Measurements from ENCODE around the gene EIF2D.
"Not testable (repeated sequence)": the region's sequence is repeated elsewhere in the genome, so short reads cannot be mapped to it uniquely, and the experiment has no call there.

EIF2D gene

GRCh38 chr1:206612129-206612876, at the start of gene EIF2D:
Gene EIF2D (minus strand): TSS chr1:206612465. CDS start chr1:206612342, 123 bp downstream.
- DNase-seq (ENCODE audit: low read depth in 3 of 3): peak; percentile 90 to 95 (median 95)

- DNase-seq (ENCODE audit: low read depth in 3 of 3): no peak
These were observed 49.0 kb upstream of the EIF2D start for GRCh38 chr1:206661161-206661820.

- no peak for DNase-seq (ENCODE audit: low read depth in 3 of 3)
These were observed 47.9 kb upstream of the EIF2D start for GRCh38 chr1:206660136-206660535.

- DNase-seq (ENCODE audit: low read depth in 3 of 3): no peak
These were observed 46.7 kb upstream of the EIF2D start for GRCh38 chr1:206658981-206659273.

- peak in 2 of 3 donors; percentile 33 to 37 for DNase-seq (ENCODE audit: low read depth in 3 of 3)
These were observed 46.2 kb upstream of the EIF2D start for GRCh38 chr1:206658264-206658980.

GRCh38 chr1:206657751-206658150, 45.5 kb upstream of the EIF2D start:
- DNase-seq (ENCODE audit: low read depth in 3 of 3): no peak

- DNase-seq (ENCODE audit: low read depth in 3 of 3): no peak
These were observed 44.7 kb upstream of the EIF2D start for GRCh38 chr1:206656936-206657335.

GRCh38 chr1:206655471-206655882, 43.2 kb upstream of the EIF2D start:
- no peak for DNase-seq (ENCODE audit: low read depth in 3 of 3)

GRCh38 chr1:206654828-206655227, 42.6 kb upstream of the EIF2D start:
- no peak for DNase-seq (ENCODE audit: low read depth in 3 of 3)

GRCh38 chr1:206653715-206654459, 41.6 kb upstream of the EIF2D start:
- DNase-seq (ENCODE audit: low read depth in 3 of 3): no peak

- DNase-seq (ENCODE audit: low read depth in 3 of 3): no peak
These were observed 40.0 kb upstream of the EIF2D start for GRCh38 chr1:206651958-206652890.

GRCh38 chr1:206651014-206651413, 38.7 kb upstream of the EIF2D start:
- DNase-seq (ENCODE audit: low read depth in 3 of 3): no peak

GRCh38 chr1:206649261-206649921, 37.1 kb upstream of the EIF2D start:
- DNase-seq (ENCODE audit: low read depth in 3 of 3): no peak

- no peak for DNase-seq (ENCODE audit: low read depth in 3 of 3)
These were observed 35.0 kb upstream of the EIF2D start for GRCh38 chr1:206647224-206647623.

- DNase-seq (ENCODE audit: low read depth in 3 of 3): no peak
These were observed 34.2 kb upstream of the EIF2D start for GRCh38 chr1:206646504-206646903.

- no peak for DNase-seq (ENCODE audit: low read depth in 3 of 3)
These were observed 30.9 kb upstream of the EIF2D start for GRCh38 chr1:206643118-206643698.

- not testable (repeated sequence) for DNase-seq (ENCODE audit: low read depth in 3 of 3)
These were observed 29.8 kb upstream of the EIF2D start for GRCh38 chr1:206642074-206642473.

GRCh38 chr1:206637605-206638004, 25.3 kb upstream of the EIF2D start:
- DNase-seq (ENCODE audit: low read depth in 3 of 3): no peak

- DNase-seq (ENCODE audit: low read depth in 3 of 3): no peak
These were observed 24.4 kb upstream of the EIF2D start for GRCh38 chr1:206636671-206637070.

GRCh38 chr1:206635978-206636345, 23.7 kb upstream of the EIF2D start:
- no peak for DNase-seq (ENCODE audit: low read depth in 3 of 3)
